ENCODE data around the gene TYSND1.
"Not testable (repeated sequence)": the region's sequence is repeated elsewhere in the genome, so short reads cannot be mapped to it uniquely, and the experiment has no call there.

The TYSND1 gene

DNA sequence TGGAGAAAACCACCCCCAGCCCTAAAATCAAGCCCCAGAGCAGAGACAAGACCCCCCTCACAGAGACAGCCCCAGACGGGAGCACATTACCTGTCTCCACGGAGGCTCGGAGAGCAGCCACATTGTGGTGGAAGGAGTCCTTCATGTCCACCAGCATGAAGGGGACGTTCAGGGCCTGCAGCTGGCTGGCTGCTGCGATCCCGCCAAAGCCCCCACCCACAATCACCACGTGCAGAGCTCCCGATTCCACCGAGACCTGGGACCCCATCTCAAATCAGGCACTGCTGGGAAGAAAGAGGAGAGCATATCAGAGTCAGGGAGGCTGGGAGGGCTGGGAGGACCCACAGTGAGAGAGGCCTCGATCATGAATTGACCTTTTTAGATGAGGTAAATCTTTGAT, 22.7 kb downstream of the TYSND1 start:
- H4K20me1 ChIP-seq (ENCODE audit: low read depth, low read length) = no peaks in the 10 kb centered on the region

DNA sequence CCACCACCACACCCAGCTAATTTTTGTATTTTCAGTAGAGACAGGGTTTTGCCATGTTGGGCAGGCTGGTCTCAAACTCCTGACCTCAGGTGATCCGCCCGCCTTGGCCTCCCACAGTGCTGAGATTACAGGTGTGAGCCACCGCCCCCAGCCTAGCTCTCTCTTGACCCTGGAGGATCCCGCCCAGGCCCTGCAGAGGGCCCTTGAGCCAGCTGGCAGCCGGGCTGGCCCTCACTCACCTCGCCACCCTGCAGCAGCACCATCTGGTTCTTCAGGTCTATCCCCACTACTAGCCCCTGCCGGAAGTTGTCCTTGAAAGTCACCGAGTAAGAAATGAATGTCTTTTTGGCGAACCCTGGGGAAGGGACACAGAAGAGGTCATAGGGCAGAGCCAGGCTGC, 23.3 kb downstream of the TYSND1 start:
- H3K9me3 ChIP-seq (ENCODE audit: insufficient read depth, low read length); H3K4me2 ChIP-seq (ENCODE audit: low read depth, low read length, poor library complexity, severe bottlenecking); H4K20me1 ChIP-seq (ENCODE audit: low read depth, low read length); H3K4me3 ChIP-seq (ENCODE audit: insufficient read depth, low read length, poor library complexity, severe bottlenecking); H3K36me3 ChIP-seq (ENCODE audit: low read length); H3F3A ChIP-seq (ENCODE audit: insufficient read depth); H3K79me2 ChIP-seq (ENCODE audit: insufficient read depth, low read length); H3K27ac ChIP-seq (ENCODE audit: low read depth, low read length); H3K9me2 ChIP-seq (replicated peaks; ENCODE audit: insufficient read depth, low read length); H3K27me3 ChIP-seq (ENCODE audit: low read length); H2AFZ ChIP-seq (ENCODE audit: low read depth, low read length, severe bottlenecking); H3K9ac ChIP-seq (ENCODE audit: low read length): not testable (repeated sequence)

More for the DNA sequence above, 22.7 kb downstream of the TYSND1 start:
- TF ChIP-seq, protein P1, sequence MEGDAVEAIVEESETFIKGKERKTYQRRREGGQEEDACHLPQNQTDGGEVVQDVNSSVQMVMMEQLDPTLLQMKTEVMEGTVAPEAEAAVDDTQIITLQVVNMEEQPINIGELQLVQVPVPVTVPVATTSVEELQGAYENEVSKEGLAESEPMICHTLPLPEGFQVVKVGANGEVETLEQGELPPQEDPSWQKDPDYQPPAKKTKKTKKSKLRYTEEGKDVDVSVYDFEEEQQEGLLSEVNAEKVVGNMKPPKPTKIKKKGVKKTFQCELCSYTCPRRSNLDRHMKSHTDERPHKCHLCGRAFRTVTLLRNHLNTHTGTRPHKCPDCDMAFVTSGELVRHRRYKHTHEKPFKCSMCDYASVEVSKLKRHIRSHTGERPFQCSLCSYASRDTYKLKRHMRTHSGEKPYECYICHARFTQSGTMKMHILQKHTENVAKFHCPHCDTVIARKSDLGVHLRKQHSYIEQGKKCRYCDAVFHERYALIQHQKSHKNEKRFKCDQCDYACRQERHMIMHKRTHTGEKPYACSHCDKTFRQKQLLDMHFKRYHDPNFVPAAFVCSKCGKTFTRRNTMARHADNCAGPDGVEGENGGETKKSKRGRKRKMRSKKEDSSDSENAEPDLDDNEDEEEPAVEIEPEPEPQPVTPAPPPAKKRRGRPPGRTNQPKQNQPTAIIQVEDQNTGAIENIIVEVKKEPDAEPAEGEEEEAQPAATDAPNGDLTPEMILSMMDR (IDR thresholded peaks at IDR 0.05; ENCODE audit: insufficient read depth, low read length, poor library complexity, severe bottlenecking) = no peak
- TF ChIP-seq EZH2phosphoT487 (conservative IDR thresholded peaks at IDR 0.05; ENCODE audit: low read length) = no peak
- Histone ChIP-seq H3K4me3 (ENCODE audit: insufficient read depth, low read length, poor library complexity, severe bottlenecking) (no peak overlapping the region), H3F3A (ENCODE audit: insufficient read depth) (no peaks in the 10 kb centered on the region), H3K79me2 (ENCODE audit: insufficient read depth, low read length) (no peaks in the 10 kb centered on the region), H3K4me2 (ENCODE audit: low read depth, low read length, poor library complexity, severe bottlenecking) (no peak overlapping the region), H3K27ac (ENCODE audit: low read depth, low read length) (no peak overlapping the region), H3K9ac (ENCODE audit: low read length) (no peak overlapping the region), H3K27me3 (ENCODE audit: low read length) (no peaks in the 10 kb centered on the region), H3K9me3 (ENCODE audit: insufficient read depth, low read length) (no peaks in the 10 kb centered on the region), H3K36me3 (ENCODE audit: low read length) (no peaks in the 10 kb centered on the region), H3K9me2 (replicated peaks; ENCODE audit: insufficient read depth, low read length) (no peaks in the 10 kb centered on the region), H2AFZ (ENCODE audit: low read depth, low read length, severe bottlenecking) (no peak overlapping the region)

DNA sequence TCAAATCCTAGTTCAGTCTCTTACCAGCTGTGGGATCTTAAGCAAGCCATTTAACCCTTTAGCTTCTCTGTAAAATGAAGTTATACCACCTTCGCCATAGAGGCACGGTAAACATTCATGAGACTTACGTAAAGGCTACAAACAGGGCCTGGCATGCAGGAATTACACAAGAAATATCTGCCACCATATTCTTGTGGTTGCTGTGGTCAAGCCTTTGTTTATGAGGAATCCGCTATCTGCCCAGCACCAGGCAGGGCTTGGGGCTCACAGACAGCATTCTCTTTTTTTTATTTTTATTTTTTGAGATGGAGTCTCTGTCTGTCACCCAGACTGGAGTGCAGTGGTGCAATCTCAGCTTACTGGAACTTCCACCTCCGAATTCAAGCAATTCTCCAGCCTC, 23.8 kb downstream of the TYSND1 start:
- Histone ChIP-seq H3K27ac (ENCODE audit: low read depth, low read length) (no peak overlapping the region), H3K36me3 (ENCODE audit: low read length) (no peaks in the 10 kb centered on the region), H2AFZ (ENCODE audit: low read depth, low read length, severe bottlenecking) (no peak overlapping the region), H3F3A (ENCODE audit: insufficient read depth) (no peaks in the 10 kb centered on the region), H3K9me3 (ENCODE audit: insufficient read depth, low read length) (no peaks in the 10 kb centered on the region), H3K4me3 (ENCODE audit: insufficient read depth, low read length, poor library complexity, severe bottlenecking) (no peak overlapping the region), H3K27me3 (ENCODE audit: low read length) (no peaks in the 10 kb centered on the region), H4K20me1 (ENCODE audit: low read depth, low read length) (no peaks in the 10 kb centered on the region), H3K79me2 (ENCODE audit: insufficient read depth, low read length) (no peaks in the 10 kb centered on the region), H3K9me2 (replicated peaks; ENCODE audit: insufficient read depth, low read length) (no peaks in the 10 kb centered on the region), H3K4me2 (ENCODE audit: low read depth, low read length, poor library complexity, severe bottlenecking) (no peak overlapping the region), H3K9ac (ENCODE audit: low read length) (no peak overlapping the region)
- no peak for TF ChIP-seq EZH2phosphoT487 (conservative IDR thresholded peaks at IDR 0.05; ENCODE audit: low read length)
- TF ChIP-seq, protein P1 (IDR thresholded peaks at IDR 0.05; ENCODE audit: insufficient read depth, low read length, poor library complexity, severe bottlenecking) = no peak

DNA sequence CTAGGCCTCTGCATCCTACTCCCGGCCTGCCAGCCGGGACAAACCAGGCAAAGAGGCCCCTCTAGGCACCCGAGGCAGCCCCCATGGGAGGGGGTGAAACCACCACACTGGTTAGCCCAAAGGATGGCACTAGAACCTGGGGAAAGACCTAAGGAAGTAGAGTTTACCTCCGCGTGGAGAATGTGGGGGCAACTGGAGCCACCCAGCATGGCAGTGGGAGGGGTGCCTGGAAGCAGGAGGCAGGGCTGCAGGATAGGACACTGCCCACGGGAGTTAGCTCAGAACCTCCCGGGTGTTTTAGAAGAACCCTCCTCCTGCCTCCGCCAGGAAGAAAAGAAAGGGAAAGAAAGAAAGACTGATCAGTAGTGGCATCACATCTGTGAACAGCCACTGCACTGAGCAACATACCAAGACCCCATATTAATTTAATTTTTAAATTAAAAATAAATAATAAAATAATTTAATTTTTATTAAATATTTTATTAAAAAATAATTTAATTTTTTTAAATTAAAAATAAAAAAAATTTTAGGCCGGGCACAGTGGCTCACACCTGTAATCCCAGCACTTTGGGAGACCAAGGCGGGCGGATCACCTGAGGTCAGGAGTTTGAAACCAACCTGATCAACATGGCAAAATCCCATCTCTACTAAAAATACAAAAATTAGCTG, 25.1 kb downstream of the TYSND1 start:
- Histone ChIP-seq H3K36me3 (ENCODE audit: low read length) (no peaks in the 10 kb centered on the region), H3K27me3 (ENCODE audit: low read length) (no peaks in the 10 kb centered on the region), H3F3A (ENCODE audit: insufficient read depth) (no peaks in the 10 kb centered on the region), H3K9ac (ENCODE audit: low read length) (no peak overlapping the region), H3K4me2 (ENCODE audit: low read depth, low read length, poor library complexity, severe bottlenecking) (no peak overlapping the region), H3K27ac (ENCODE audit: low read depth, low read length) (no peak overlapping the region), H3K79me2 (ENCODE audit: insufficient read depth, low read length) (no peaks in the 10 kb centered on the region), H3K9me2 (replicated peaks; ENCODE audit: insufficient read depth, low read length) (no peaks in the 10 kb centered on the region), H2AFZ (ENCODE audit: low read depth, low read length, severe bottlenecking) (no peak overlapping the region), H3K4me3 (ENCODE audit: insufficient read depth, low read length, poor library complexity, severe bottlenecking) (no peak overlapping the region), H3K9me3 (ENCODE audit: insufficient read depth, low read length) (no peaks in the 10 kb centered on the region), H4K20me1 (ENCODE audit: low read depth, low read length) (no peaks in the 10 kb centered on the region)
- TF ChIP-seq, protein P1 (IDR thresholded peaks at IDR 0.05; ENCODE audit: insufficient read depth, low read length, poor library complexity, severe bottlenecking) = no peak
- TF ChIP-seq EZH2phosphoT487 (conservative IDR thresholded peaks at IDR 0.05; ENCODE audit: low read length) = no peak

Data from SU-DHL-6 (cell line).